ENCODE measurements around the gene GNG3.

GNG3 gene

GRCh38 chr11:62707277-62707861 is at the start of gene GNG3, which contains the start of gene BSCL2:
Gene GNG3, plus strand, starts transcription at chr11:62707676. Its CDS starts 620 bp downstream, at chr11:62708296.
Gene BSCL2, minus strand, starts transcription at chr11:62707424. Its CDS starts 229 bp downstream, at chr11:62707195.
- no peak for DNase-seq (ENCODE audit: low read depth)
- H3K4me3 ChIP-seq (ENCODE audit: low read length) = peak within 1 kb of the TSS; percentile 77
- no peak for TF ChIP-seq CTCF (IDR thresholded peaks at IDR 0.05; ENCODE audit: insufficient read depth, low read depth, low read length, missing control alignments)

GRCh38 chr11:62664405-62665074 is 42.9 kb upstream of the GNG3 start:
- H3K4me3 ChIP-seq (ENCODE audit: low read length) = peak overlapping the region; percentile 99
- peak; percentile 81 for DNase-seq (ENCODE audit: low read depth)
- TF ChIP-seq CTCF (IDR thresholded peaks at IDR 0.05; ENCODE audit: insufficient read depth, low read depth, low read length, missing control alignments) = no peak

- DNase-seq (ENCODE audit: low read depth) = peak; percentile 91
- no peak for TF ChIP-seq CTCF (IDR thresholded peaks at IDR 0.05; ENCODE audit: insufficient read depth, low read depth, low read length, missing control alignments)
- peak within 1 kb of the TSS; percentile 99 for H3K4me3 ChIP-seq (ENCODE audit: low read length)
Observed at GRCh38 chr11:62665075-62665598, 42.3 kb upstream of the GNG3 start, which contains the start of the genes C11orf98 and CSKMT. Gene C11orf98, minus strand, starts transcription at chr11:62665210. Its CDS starts 41 bp downstream, at chr11:62665169. Gene CSKMT, plus strand, starts transcription at chr11:62665312. Its CDS starts 568 bp downstream, at chr11:62665880.

- no peak for TF ChIP-seq CTCF (IDR thresholded peaks at IDR 0.05; ENCODE audit: insufficient read depth, low read depth, low read length, missing control alignments)
- DNase-seq (ENCODE audit: low read depth) = peak; percentile 34
Observed at GRCh38 chr11:62665599-62666258, 41.7 kb upstream of the GNG3 start.

GRCh38 chr11:62666259-62666926 is 41.1 kb upstream of the GNG3 start:
- no peak for DNase-seq (ENCODE audit: low read depth)
- TF ChIP-seq CTCF (IDR thresholded peaks at IDR 0.05; ENCODE audit: insufficient read depth, low read depth, low read length, missing control alignments) = no peak
- H3K4me3 ChIP-seq (ENCODE audit: low read length) = peak overlapping the region; percentile 99

More at GRCh38 chr11:62665599-62666258, 41.7 kb upstream of the GNG3 start:
- H3K4me3 ChIP-seq (ENCODE audit: low read length) = peak overlapping the region; percentile 99

GRCh38 chr11:62667460-62667859 is 40.0 kb upstream of the GNG3 start:
- H3K4me3 ChIP-seq (ENCODE audit: low read length) = peak overlapping the region; percentile 99
- no peak for DNase-seq (ENCODE audit: low read depth)
- no peak for TF ChIP-seq CTCF (IDR thresholded peaks at IDR 0.05; ENCODE audit: insufficient read depth, low read depth, low read length, missing control alignments)

Measured in epithelial cell of esophagus (primary cell).